GM19455 (cell line): ENCODE results near the gene CMTM6.
"Not testable (repeated sequence)": the region's sequence is repeated elsewhere in the genome, so short reads cannot be mapped to it uniquely, and the experiment has no call there.

Source experiments
- ATAC-seq: cut with Tn5 transposase; IDR thresholded peaks from one replicate; pipeline ENCODE4 v1.9.1; 2021; ENCODE audit not compliant: unreplicated experiment

The CMTM6 gene

GRCh38 chr3:32469151-32469874, 33.3 kb downstream of the CMTM6 start:
- peak; percentile 40 for ATAC-seq

GRCh38 chr3:32467333-32468070, 35.1 kb downstream of the CMTM6 start:
- peak; percentile 70 for ATAC-seq

- not testable (repeated sequence) for ATAC-seq
These were observed 35.8 kb downstream of the CMTM6 start for GRCh38 chr3:32466808-32467207.

GRCh38 chr3:32464726-32465125, 37.9 kb downstream of the CMTM6 start:
- ATAC-seq = not testable (repeated sequence)

- not testable (repeated sequence) for ATAC-seq
These were observed 39.2 kb downstream of the CMTM6 start for GRCh38 chr3:32463415-32463814.

GRCh38 chr3:32462191-32462986, 40.3 kb downstream of the CMTM6 start:
- not testable (repeated sequence) for ATAC-seq

- ATAC-seq = not testable (repeated sequence)
These were observed 41.7 kb downstream of the CMTM6 start for GRCh38 chr3:32460817-32461496.

- ATAC-seq = peak; percentile 88
These were observed 42.5 kb downstream of the CMTM6 start for GRCh38 chr3:32460031-32460749.

- ATAC-seq = no peak
These were observed 43.2 kb downstream of the CMTM6 start for GRCh38 chr3:32459450-32459849.

- ATAC-seq = no peak
These were observed 44.6 kb downstream of the CMTM6 start for GRCh38 chr3:32457971-32458471.

- ATAC-seq = no peak
These were observed 46.1 kb downstream of the CMTM6 start for GRCh38 chr3:32456429-32457130.

GRCh38 chr3:32455609-32456428, 46.8 kb downstream of the CMTM6 start:
- no peak for ATAC-seq

- ATAC-seq = no peak
These were observed 47.7 kb downstream of the CMTM6 start for GRCh38 chr3:32454731-32455608.

GRCh38 chr3:32454111-32454510, 48.5 kb downstream of the CMTM6 start:
- ATAC-seq = no peak

GRCh38 chr3:32453346-32453745, 49.3 kb downstream of the CMTM6 start:
- ATAC-seq = no peak

- no peak for ATAC-seq
These were observed 50.6 kb downstream of the CMTM6 start for GRCh38 chr3:32452009-32452408.

GRCh38 chr3:32450992-32451659, 51.5 kb downstream of the CMTM6 start:
- no peak for ATAC-seq
